ENCODE results near the gene ARMC5. TPM values are rescaled to one million over a fixed set of nuclear protein-coding genes. Genes with fewer than 3 reads are reported as not detected.

The ARMC5 gene
- total RNA-seq, 1 experiment from 2014 or later, result 11.8 TPM

- Histone ChIP-seq H3K4me2 (ENCODE audit: low read length) (peak overlapping the region; percentile 50), H3K79me2 (ENCODE audit: insufficient read depth, low read length) (peaks cover 15% of the 10 kb centered on the region; the same call in 1 of the 2 replicates), H4K20me1 (ENCODE audit: insufficient read depth) (no peaks in the 10 kb centered on the region), H3K9me2 (ENCODE audit: insufficient read depth) (no peaks in the 10 kb centered on the region), H3K9ac (ENCODE audit: low read length) (peak overlapping the region; percentile 30), H3K9me3 (ENCODE audit: control insufficient read depth in 1 of 2, insufficient read depth in 1 of 2, low read depth in 1 of 2, low read length in 2 of 2) (no peaks in the 10 kb centered on the region), H3K4me3 (replicated peaks in 1 of 2; ENCODE audit: low read depth in 1 of 2, low read length in 2 of 2) (no peak overlapping the region), H3K36me3 (ENCODE audit: control insufficient read depth in 1 of 2, insufficient read depth in 2 of 2, low read length in 2 of 2) (no peaks in the 10 kb centered on the region), H3K4me1 (ENCODE audit: control insufficient read depth in 1 of 2, insufficient read depth in 2 of 2, low read length in 2 of 2) (peaks cover 27 to 44% of the 10 kb centered on the region in 2 experiments), H3K27me3 (ENCODE audit: insufficient read depth, low read length) (no peaks in the 10 kb centered on the region), H2AFZ (ENCODE audit: low read depth, low read length, poor library complexity, severe bottlenecking) (no peak overlapping the region), H3K27ac (ENCODE audit: low read depth, low read length) (peak overlapping the region; percentile 30; the same call in 1 of the 2 replicates)
- ATAC-seq, result peak; percentile 96
- intact Hi-C loops (cut with micrococcal nuclease), result loop anchor here (10.0 kb wide), 2 partner anchors 237 to 377 kb away; partner anchors contain the start of genes PYDC1, TRIM72, ZNF646 and ZNF668
- DNase-seq (ENCODE audit: low read depth, low spot score), result peak; percentile 65
- TF ChIP-seq RAD21 (IDR thresholded peaks at IDR 0.05; ENCODE audit: low read depth), result peak; percentile 55
- no peak for TF ChIP-seq SRF (IDR thresholded peaks at IDR 0.05; ENCODE audit: low read depth)
- TF ChIP-seq MAX (IDR thresholded peaks at IDR 0.05), result peak; percentile 55
- TF ChIP-seq TCF7L2 (IDR thresholded peaks at IDR 0.05; ENCODE audit: borderline replicate concordance, extremely low read depth, insufficient read depth, insufficient read length), result peak; percentile 35
- peak; percentile 51 to 82 (median 69); a peak in 5 of 6 replicates for TF ChIP-seq CTCF (IDR thresholded peaks at IDR 0.05 in 2 of 3, conservative IDR thresholded peaks at IDR 0.05 in 1 of 3; ENCODE audit: borderline replicate concordance in 1 of 3, insufficient read depth in 1 of 3, low read depth in 2 of 3, low read length in 2 of 3)
- TF ChIP-seq POLR2AphosphoS5 (IDR thresholded peaks at IDR 0.05; ENCODE audit: low read depth, low read length), result peak; percentile 32
- ChIA-PET RAD21 (ENCODE audit: low non-redundant PET in 1 of 2, low total read pairs in 2 of 2, uncharacterized antibody in 2 of 2, unreplicated experiment in 2 of 2) (no interaction called here), POLR2A (interaction anchor here (1.3 to 1.7 kb wide), 4 partner anchors 8 to 272 kb away, joined by 3 to 8 read pairs (median 4); partner anchors contain the start of genes FUS and ZNF843), CTCF (interaction anchor here (0.6 to 6.0 kb wide), 8 partner anchors 8 to 1745 kb away, joined by 3 to 36 read pairs (median 3); partner anchors contain the start of genes ARMC5, HSD3B7 and ZNF843)
- no TSS peak for BruUV-seq (replicated peaks)
Measured at GRCh38 chr16:31451681-31452351, 7.5 kb upstream of the ARMC5 start.

Data from HCT116 (cell line).